DOHH2 (cell line): ENCODE measurements around the gene GRIA1.

Source experiments
- CTCF ChIP-seq: fragments of 200-600 bp; sonication (generic); IDR thresholded peaks from one replicate; pipeline ENCODE4 v1.5.1; 2014; ENCODE audit warnings: antibody characterized with exemption, mild to moderate bottlenecking, low read depth, low read length; ENCODE audit not compliant: poor library complexity, severe bottlenecking
- EZH2phosphoT487 ChIP-seq: fragments of 200-600 bp; sonication (generic); IDR thresholded peaks from 2 replicates; pipeline ENCODE4 v1.6.1; 2017; ENCODE audit warnings: borderline replicate concordance, mild to moderate bottlenecking, antibody characterized with exemption, low read length, moderate library complexity, mixed read lengths

- no peak for TF ChIP-seq CTCF
- no peak for TF ChIP-seq EZH2phosphoT487
Observed at GRCh38 chr5:153605386-153605785, 114.9 kb downstream of the GRIA1 start.
